ENCODE data around the gene TYW1B.
"Not testable (repeated sequence)": the region's sequence is repeated elsewhere in the genome, so short reads cannot be mapped to it uniquely, and the experiment has no call there.

- not testable (repeated sequence) for TF ChIP-seq CTCF (IDR thresholded peaks at IDR 0.05); ZFX (IDR thresholded peaks at IDR 0.05; ENCODE audit: borderline replicate concordance)
Observed at GRCh38 chr7:72818663-72819361, 9.2 kb downstream of the TYW1B start.

Data from 22Rv1 (cell line).